Measurements from ENCODE around the gene ECT2L. TPM values are rescaled to one million over a fixed set of nuclear protein-coding genes. Genes with fewer than 3 reads are reported as not detected.

The ECT2L gene
- total RNA-seq, 1 donor from 2014 or later = 2.7 TPM

- Mint-ChIP-seq H3K9me3 (ENCODE audit: unreplicated experiment) (peaks cover 7% of the 10 kb centered on the region), H3K27me3 (ENCODE audit: unreplicated experiment) (peaks cover 2% of the 10 kb centered on the region), H3K4me1 (ENCODE audit: low read depth, unreplicated experiment) (peaks cover 8% of the 10 kb centered on the region), H3K27ac (ENCODE audit: unreplicated experiment) (no peak overlapping the region), H3K4me3 (ENCODE audit: unreplicated experiment) (no peak overlapping the region), H3K36me3 (ENCODE audit: unreplicated experiment) (no peaks in the 10 kb centered on the region)
- no peak for TF ChIP-seq CTCF (IDR thresholded peaks at IDR 0.05; ENCODE audit: partially characterized antibody, unreplicated experiment)
- no peak for DNase-seq
Measured at GRCh38 chr6:138864343-138864890, 68.5 kb downstream of the ECT2L start.

- Mint-ChIP-seq H3K4me3 (ENCODE audit: unreplicated experiment) (no peak overlapping the region), H3K4me1 (ENCODE audit: low read depth, unreplicated experiment) (peaks cover 8% of the 10 kb centered on the region), H3K27ac (ENCODE audit: unreplicated experiment) (no peak overlapping the region), H3K27me3 (ENCODE audit: unreplicated experiment) (peaks cover 2% of the 10 kb centered on the region), H3K9me3 (ENCODE audit: unreplicated experiment) (peaks cover 7% of the 10 kb centered on the region), H3K36me3 (ENCODE audit: unreplicated experiment) (no peaks in the 10 kb centered on the region)
- no peak for TF ChIP-seq CTCF (IDR thresholded peaks at IDR 0.05; ENCODE audit: partially characterized antibody, unreplicated experiment)
- DNase-seq = no peak
Measured at GRCh38 chr6:138865480-138866109, 69.7 kb downstream of the ECT2L start.

- Mint-ChIP-seq H3K27ac (ENCODE audit: unreplicated experiment) (no peak overlapping the region), H3K4me3 (ENCODE audit: unreplicated experiment) (no peak overlapping the region), H3K36me3 (ENCODE audit: unreplicated experiment) (no peaks in the 10 kb centered on the region), H3K9me3 (ENCODE audit: unreplicated experiment) (peaks cover 1% of the 10 kb centered on the region), H3K4me1 (ENCODE audit: low read depth, unreplicated experiment) (peaks cover 14% of the 10 kb centered on the region), H3K27me3 (ENCODE audit: unreplicated experiment) (peaks cover 3% of the 10 kb centered on the region)
- DNase-seq = no peak
- no peak for TF ChIP-seq CTCF (IDR thresholded peaks at IDR 0.05; ENCODE audit: partially characterized antibody, unreplicated experiment)
Measured at GRCh38 chr6:138868181-138868580, 72.3 kb downstream of the ECT2L start.

GRCh38 chr6:138869398-138869797, 73.5 kb downstream of the ECT2L start:
- peaks cover 2% of the 10 kb centered on the region for H3K27me3 Mint-ChIP-seq (ENCODE audit: unreplicated experiment)
- no peak overlapping the region for H3K27ac Mint-ChIP-seq (ENCODE audit: unreplicated experiment)
- no peaks in the 10 kb centered on the region for H3K9me3 Mint-ChIP-seq (ENCODE audit: unreplicated experiment)
- H3K36me3 Mint-ChIP-seq (ENCODE audit: unreplicated experiment) = no peaks in the 10 kb centered on the region
- no peak for TF ChIP-seq CTCF (IDR thresholded peaks at IDR 0.05; ENCODE audit: partially characterized antibody, unreplicated experiment)
- H3K4me1 Mint-ChIP-seq (ENCODE audit: low read depth, unreplicated experiment) = peaks cover 15% of the 10 kb centered on the region
- DNase-seq = peak; percentile 19
- H3K4me3 Mint-ChIP-seq (ENCODE audit: unreplicated experiment) = no peak overlapping the region

- peaks cover 4% of the 10 kb centered on the region for H3K27me3 Mint-ChIP-seq (ENCODE audit: unreplicated experiment)
- peak overlapping the region; percentile 10 for H3K4me3 Mint-ChIP-seq (ENCODE audit: unreplicated experiment)
- no peaks in the 10 kb centered on the region for H3K9me3 Mint-ChIP-seq (ENCODE audit: unreplicated experiment)
- peaks cover 16% of the 10 kb centered on the region for H3K4me1 Mint-ChIP-seq (ENCODE audit: low read depth, unreplicated experiment)
- H3K36me3 Mint-ChIP-seq (ENCODE audit: unreplicated experiment) = no peaks in the 10 kb centered on the region
- TF ChIP-seq CTCF (IDR thresholded peaks at IDR 0.05; ENCODE audit: partially characterized antibody, unreplicated experiment) = no peak
- no peak overlapping the region for H3K27ac Mint-ChIP-seq (ENCODE audit: unreplicated experiment)
- DNase-seq = no peak
Measured at GRCh38 chr6:138873191-138873590, 77.3 kb downstream of the ECT2L start.

Data from glutamatergic neuron (in vitro differentiated cells).